GM12878 (cell line): ENCODE data around the gene PCGF1. TPM values are rescaled to one million over a fixed set of nuclear protein-coding genes. Genes with fewer than 3 reads are reported as not detected.
A peak's percentile ranks its signal among the peaks of the same experiment; 100 is the strongest.

Experiments
- ATAC-seq: fragments of 200-7000 bp; cut with Tn5 transposase; 3 replicates; pipeline ENCODE4 v1.9.1; 2020; ENCODE audit warnings: mild to moderate bottlenecking, moderate library complexity
- BruUV-seq: library from RNA; stranded (reverse); fragments of 400-500 nt; replicated peaks from 2 replicates; lab custom pipeline; 2021; lab: Mats Ljungman, UMichigan
- CTCF ChIA-PET: fragments of 300-600 bp; sonication (Branson Sonifier 250); formaldehyde crosslinking; extraction: SDS; loops from one replicate; lab custom pipeline; 2021; ENCODE audit warnings: inconsistent platforms; lab: Yijun Ruan, JAX
- POLR2A ChIA-PET: fragments of 350-600 bp; formaldehyde crosslinking; extraction: SDS; loops from one replicate; lab custom pipeline; 2021; ENCODE audit warnings: inconsistent platforms; lab: Charles Lee
- RAD21 ChIA-PET: fragments of 300-600 bp; sonication (Branson Sonifier 250); formaldehyde crosslinking; loops from one replicate; lab custom pipeline; 2023; ENCODE audit warnings: antibody characterized with exemption; ENCODE audit not compliant: unreplicated experiment; lab: Charles Lee
- SMC1A ChIA-PET: fragments of 300-600 bp; sonication (Branson Sonifier 250); formaldehyde crosslinking; loops from one replicate; lab custom pipeline; 2023; ENCODE audit not compliant: unreplicated experiment, uncharacterized antibody; lab: Charles Lee
- DNase-seq: peaks from one replicate; pipeline ENCODE4 v3.0.0-alpha.2; 2011; ENCODE audit warnings: low read depth, low spot score
- FAIRE-seq: peaks from 3 replicates; lab custom pipeline; 2011; peaks lifted over from hg19 to GRCh38; lab: Jason Lieb, UNC
- H2AFZ ChIP-seq: 2 replicates; pipeline ENCODE4 v1.6.0; 2011; ENCODE audit warnings: low read depth, low read length, control low read depth; ENCODE audit not compliant: control insufficient read depth
- H3K27ac ChIP-seq: 2 replicates; pipeline ENCODE4 v1.5.1; 2011; ENCODE audit warnings: control low read depth; ENCODE audit not compliant: control insufficient read depth, insufficient read depth
- H3K27me3 ChIP-seq, 2 experiments: replicated peaks in 1 of 2; 2 replicates each; pipeline versions ENCODE4 v1.6.0 to v1.6.1; 2011; ENCODE audit warnings: low read length in 1 of 2; ENCODE audit not compliant: control insufficient read depth in 2 of 2, insufficient read depth in 2 of 2
- H3K36me3 ChIP-seq, 2 experiments: 2 replicates each; pipeline ENCODE4 v1.5.1; 2011; ENCODE audit warnings: low read length in 1 of 2; ENCODE audit not compliant: control insufficient read depth in 2 of 2, insufficient read depth in 2 of 2
- H3K4me1 ChIP-seq: 2 replicates; pipeline ENCODE4 v1.6.1; 2011; ENCODE audit warnings: mild to moderate bottlenecking, low read length, moderate library complexity, mixed read lengths; ENCODE audit not compliant: control insufficient read depth, insufficient read depth
- H3K4me2 ChIP-seq: 2 replicates; pipeline ENCODE4 v1.6.0; 2011; ENCODE audit warnings: control low read depth; ENCODE audit not compliant: control insufficient read depth, insufficient read depth
- H3K4me3 ChIP-seq: fragments of 200-600 bp; sonication (generic); 2 replicates; pipeline ENCODE4 v1.5.1; 2016
- H3K79me2 ChIP-seq: 2 replicates; pipeline ENCODE4 v1.6.0; 2011; ENCODE audit warnings: low read length; ENCODE audit not compliant: control insufficient read depth, insufficient read depth
- H3K9ac ChIP-seq: 2 replicates; pipeline ENCODE4 v1.8.0; 2011; ENCODE audit warnings: low read length, control low read depth, mixed read lengths; ENCODE audit not compliant: control insufficient read depth, insufficient read depth
- H3K9me3 ChIP-seq: replicated peaks from 3 replicates; pipeline ENCODE4 v1.5.1; 2011; ENCODE audit warnings: mild to moderate bottlenecking, low read length; ENCODE audit not compliant: control insufficient read depth, insufficient read depth
- H4K20me1 ChIP-seq: 2 replicates; pipeline ENCODE4 v1.6.0; 2011; ENCODE audit not compliant: control insufficient read depth, insufficient read depth
- ASH2L ChIP-seq: fragments of 300-600, 200-600 bp; sonication (generic); IDR thresholded peaks from 2 replicates; pipeline ENCODE4 v1.6.1; 2017; ENCODE audit warnings: low read depth, mild to moderate bottlenecking, borderline replicate concordance
- BACH1 ChIP-seq: fragments of 450-650 bp; IDR thresholded peaks from 2 replicates; pipeline ENCODE4 v1.6.1; 2017; ENCODE audit warnings: mild to moderate bottlenecking, borderline replicate concordance
- CREM ChIP-seq: IDR thresholded peaks from 2 replicates; pipeline ENCODE4 v1.6.1; 2014; ENCODE audit warnings: antibody characterized with exemption, low read depth
- E2F4 ChIP-seq: IDR thresholded peaks from 2 replicates; pipeline ENCODE4 v1.6.1; 2012; ENCODE audit warnings: low read depth, low read length, improper control_type of control experiment
- ETV6 ChIP-seq, 2 experiments: fragments of 450-650 bp in 1 of 2; IDR thresholded peaks in 1 of 2; conservative IDR thresholded peaks in 1 of 2; 2 replicates each; pipeline ENCODE4 v1.6.1; 2014; ENCODE audit warnings: antibody characterized with exemption in 1 of 2, borderline replicate concordance in 1 of 2, low read depth in 1 of 2, mild to moderate bottlenecking in 1 of 2, moderate library complexity in 1 of 2
- IRF3 ChIP-seq: fragments of 450-650 bp; IDR thresholded peaks from 2 replicates; pipeline ENCODE4 v1.6.1; 2014; ENCODE audit warnings: mild to moderate bottlenecking
- NRF1 ChIP-seq: conservative IDR thresholded peaks from 2 replicates; pipeline ENCODE4 v1.6.1; 2011; ENCODE audit warnings: mild to moderate bottlenecking, low read depth, low read length, improper control_type of control experiment
- PBX3 ChIP-seq: IDR thresholded peaks from 2 replicates; pipeline ENCODE4 v1.6.1; 2011; ENCODE audit warnings: mild to moderate bottlenecking, low read depth, low read length, moderate library complexity; ENCODE audit not compliant: insufficient replicate concordance
- RCOR1 ChIP-seq: conservative IDR thresholded peaks from 2 replicates; pipeline ENCODE4 v1.6.1; 2012; ENCODE audit warnings: low read depth, low read length, improper control_type of control experiment
- RELB ChIP-seq: fragments of 450-650 bp; IDR thresholded peaks from 2 replicates; pipeline ENCODE4 v1.6.1; 2017; ENCODE audit warnings: low read depth, mild to moderate bottlenecking, moderate library complexity
- RFX5 ChIP-seq: IDR thresholded peaks from 2 replicates; pipeline ENCODE4 v1.6.1; 2011; ENCODE audit warnings: low read depth, low read length, improper control_type of control experiment
- SMC3 ChIP-seq: IDR thresholded peaks from 2 replicates; pipeline ENCODE4 v1.6.1; 2011; ENCODE audit warnings: low read length, improper control_type of control experiment, borderline replicate concordance
- SP1 ChIP-seq: IDR thresholded peaks from one replicate; pipeline ENCODE4 v1.6.1; 2011; ENCODE audit warnings: low read depth, low read length
- SREBF1 ChIP-seq: IDR thresholded peaks from 2 replicates; pipeline ENCODE4 v1.6.1; 2012; ENCODE audit warnings: mild to moderate bottlenecking, low read length
- SUPT20H ChIP-seq: IDR thresholded peaks from 2 replicates; pipeline ENCODE4 v1.6.1; 2011; ENCODE audit warnings: low read depth, mild to moderate bottlenecking, low read length, moderate library complexity, borderline replicate concordance; ENCODE audit not compliant: control insufficient read depth
- ZBTB4 ChIP-seq: fragments of 450-650 bp; formaldehyde crosslinking; IDR thresholded peaks from 2 replicates; pipeline ENCODE4 v1.4.0; 2022; ENCODE audit warnings: mild to moderate bottlenecking, moderate library complexity
- WGBS: methylation state at CpG from one replicate; pipeline ENCODE4 v1.1.6; 2016; ENCODE audit warnings: low lambda C conversion rate; ENCODE audit not compliant: insufficient replicate concordance, insufficient coverage; ENCODE audit errors: missing lambda C conversion rate; 5-methylcytosine and 5-hydroxymethylcytosine counted together
- in situ Hi-C: fragments of 300-500 bp; cut with MboI; formaldehyde crosslinking; loops from 9 replicates; pipeline ENCODE4 v1.14.3; 2018; ENCODE audit warnings: mixed read lengths
- intact Hi-C: fragments of 100-400 bp; cut with micrococcal nuclease; formaldehyde crosslinking; loops from one replicate; pipeline ENCODE4 v1.14.2; 2022; ENCODE audit not compliant: unreplicated experiment
- polyA plus RNA-seq, 11 experiments: library from polyadenylated mRNA; depleted of rRNA in 4 of 11; unstranded in 6 of 11; stranded (reverse) in 5 of 11; fragments of >200 nt; fragmentation: Nextera tagmentation in 4 of 11; fragmentation: Illumina TruSeq in 1 of 11; extraction: Ambion mirVana in 4 of 11; extraction: Trizol in 1 of 11; gene quantifications; 1 replicate in 1 of 11; 2 replicates in 10 of 11; pipeline versions ENCODE4 v1.2.1 to v1.2.3, GENCODE V29; 2011 to 2016; ENCODE audit warnings: inconsistent platforms in 2 of 11, missing spikeins in 2 of 11, low read depth in 1 of 11
- total RNA-seq, 4 experiments: library from RNA; depleted of rRNA in 3 of 4; stranded (reverse); fragments of >200 nt in 3 of 4; fragmentation: Illumina TruSeq in 1 of 4; extraction: Trizol in 1 of 4; gene quantifications; 2 replicates each; pipeline versions ENCODE4 v1.2.1 to v1.2.3, GENCODE V29; 2013 to 2021

PCGF1 gene
- total and polyA plus RNA-seq, 10 of the 15 experiments (the other 5 are each of a cell fraction or from before 2014, with no cell fraction given), result 23.1 to 50.8 (median 27.4) TPM

GRCh38 chr2:74516650-74517049 is 9.2 kb upstream of the PCGF1 start:
- H2AFZ ChIP-seq, result 0 out of 2 replicates have a peak overlapping the region, but pooled peaks have one; percentile 69
- ChIA-PET RAD21 (no interaction called here), CTCF (no interaction called here), SMC1A (interaction anchor here (1.5 kb wide), 1 partner anchor 15 kb away, joined by 3 read pairs; no protein-coding TSS in a partner anchor), POLR2A (interaction anchor here (1.2 kb wide), 1 partner anchor 12 kb away, joined by 3 read pairs; no protein-coding TSS in a partner anchor)
- TF ChIP-seq SMC3 (no peak), ASH2L (no peak), SREBF1 (no peak), BACH1 (no peak), ZBTB4 (CRISPR knock-in tag) (no peak), ETV6 (conservative IDR thresholded peaks at IDR 0.05 in 1 of 2, IDR thresholded peaks at IDR 0.05 in 1 of 2; ENCODE audit: borderline replicate concordance in 1 of 2, low read depth in 1 of 2) (no peak), E2F4 (no peak), SP1 (no peak), NRF1 (no peak), RCOR1 (no peak), RELB (no peak), PBX3 (no peak), CREM (no peak), IRF3 (no peak), RFX5 (no peak), SUPT20H (no peak)
- H3K4me1 ChIP-seq, result peaks cover 13% of the 10 kb centered on the region; the same call in 1 of the 2 replicates
- H3K36me3 ChIP-seq, result no peaks in the 10 kb centered on the region
- intact Hi-C loops (no loop called here), in situ Hi-C loops (no loop called here)
- no peak for ATAC-seq
- no peak for FAIRE-seq
- no peaks in the 10 kb centered on the region for H4K20me1 ChIP-seq
- peaks cover 18 to 31% of the 10 kb centered on the region in 2 experiments for H3K27me3 ChIP-seq
- H3K4me2 ChIP-seq, result peak overlapping the region; percentile 96; the same call in 1 of the 2 replicates
- no peaks in the 10 kb centered on the region for H3K79me2 ChIP-seq
- no peaks in the 10 kb centered on the region; the same call in 2 of the 3 replicates for H3K9me3 ChIP-seq
- no peak overlapping the region for H3K27ac ChIP-seq
- no peak for DNase-seq
- H3K4me3 ChIP-seq, result peak overlapping the region; percentile 31; the same call in 1 of the 2 replicates
- no TSS peak for BruUV-seq
- no peak overlapping the region for H3K9ac ChIP-seq
- 75% methylated on average over 13 of the region's 13 CpGs for whole genome bisulfite sequencing
